Upper lobe of left lung (tissue), 4 donors: ENCODE results near the gene ZSCAN10.

ENCODE experiments used
- CTCF ChIP-seq, 6 experiments: fragments of 450-650 bp in 4 of 6; fragments of 200-600 bp in 2 of 6; sonication (generic) in 2 of 6; IDR thresholded peaks; one replicate each; pipeline ENCODE4 v1.5.1; 2016 to 2019; ENCODE audit warnings: antibody characterized with exemption in 6 of 6
- POLR2AphosphoS5 ChIP-seq, 2 donors: sonication (generic); formaldehyde crosslinking; IDR thresholded peaks; one replicate each; pipeline ENCODE4 v1.5.1; 2017; ENCODE audit warnings: antibody characterized with exemption in 2 of 2

GRCh38 chr16:3118204-3118790, 19.2 kb upstream of the ZSCAN10 start:
- no peak for TF ChIP-seq CTCF (IDR thresholded peaks at IDR 0.05)
- no peak for TF ChIP-seq POLR2AphosphoS5 (IDR thresholded peaks at IDR 0.05)
